ENCODE data around the gene RAB8B.

DNA sequence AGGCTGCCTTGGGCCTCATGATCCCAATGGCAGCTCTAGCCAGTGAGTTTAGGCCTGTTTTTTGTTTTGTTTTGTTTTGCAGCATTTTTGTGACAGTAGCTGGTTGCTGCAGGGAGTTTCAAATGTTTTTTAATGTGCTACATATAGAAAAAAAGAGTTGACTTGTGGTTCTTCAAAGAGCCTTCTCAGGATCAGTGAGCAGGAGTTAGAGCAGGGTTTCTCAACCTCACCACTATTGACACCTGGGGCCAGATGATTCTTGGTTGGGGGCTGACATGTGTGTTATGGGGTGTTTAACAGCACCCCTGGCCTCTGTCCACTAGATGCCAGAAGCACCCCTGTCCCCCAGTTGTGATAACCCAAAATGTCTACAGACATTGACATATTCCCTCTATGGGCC, 105.9 kb downstream of the RAB8B start:
- TF ChIP-seq, protein P1, sequence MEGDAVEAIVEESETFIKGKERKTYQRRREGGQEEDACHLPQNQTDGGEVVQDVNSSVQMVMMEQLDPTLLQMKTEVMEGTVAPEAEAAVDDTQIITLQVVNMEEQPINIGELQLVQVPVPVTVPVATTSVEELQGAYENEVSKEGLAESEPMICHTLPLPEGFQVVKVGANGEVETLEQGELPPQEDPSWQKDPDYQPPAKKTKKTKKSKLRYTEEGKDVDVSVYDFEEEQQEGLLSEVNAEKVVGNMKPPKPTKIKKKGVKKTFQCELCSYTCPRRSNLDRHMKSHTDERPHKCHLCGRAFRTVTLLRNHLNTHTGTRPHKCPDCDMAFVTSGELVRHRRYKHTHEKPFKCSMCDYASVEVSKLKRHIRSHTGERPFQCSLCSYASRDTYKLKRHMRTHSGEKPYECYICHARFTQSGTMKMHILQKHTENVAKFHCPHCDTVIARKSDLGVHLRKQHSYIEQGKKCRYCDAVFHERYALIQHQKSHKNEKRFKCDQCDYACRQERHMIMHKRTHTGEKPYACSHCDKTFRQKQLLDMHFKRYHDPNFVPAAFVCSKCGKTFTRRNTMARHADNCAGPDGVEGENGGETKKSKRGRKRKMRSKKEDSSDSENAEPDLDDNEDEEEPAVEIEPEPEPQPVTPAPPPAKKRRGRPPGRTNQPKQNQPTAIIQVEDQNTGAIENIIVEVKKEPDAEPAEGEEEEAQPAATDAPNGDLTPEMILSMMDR (IDR thresholded peaks at IDR 0.05 in 2 of 3, conservative IDR thresholded peaks at IDR 0.05 in 1 of 3; ENCODE audit: control insufficient read depth in 2 of 3, extremely low read depth in 1 of 3, insufficient read depth in 1 of 3, low read depth in 3 of 3, low read length in 3 of 3), result no peak
- TF ChIP-seq, protein P2, sequence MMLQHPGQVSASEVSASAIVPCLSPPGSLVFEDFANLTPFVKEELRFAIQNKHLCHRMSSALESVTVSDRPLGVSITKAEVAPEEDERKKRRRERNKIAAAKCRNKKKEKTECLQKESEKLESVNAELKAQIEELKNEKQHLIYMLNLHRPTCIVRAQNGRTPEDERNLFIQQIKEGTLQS (IDR thresholded peaks at IDR 0.05; ENCODE audit: borderline replicate concordance, extremely low read depth, low read depth, low read length), result no peak
- TF ChIP-seq SMAD1 (IDR thresholded peaks at IDR 0.05; ENCODE audit: low read depth, partially characterized antibody), result no peak
- TF ChIP-seq, protein P3, sequence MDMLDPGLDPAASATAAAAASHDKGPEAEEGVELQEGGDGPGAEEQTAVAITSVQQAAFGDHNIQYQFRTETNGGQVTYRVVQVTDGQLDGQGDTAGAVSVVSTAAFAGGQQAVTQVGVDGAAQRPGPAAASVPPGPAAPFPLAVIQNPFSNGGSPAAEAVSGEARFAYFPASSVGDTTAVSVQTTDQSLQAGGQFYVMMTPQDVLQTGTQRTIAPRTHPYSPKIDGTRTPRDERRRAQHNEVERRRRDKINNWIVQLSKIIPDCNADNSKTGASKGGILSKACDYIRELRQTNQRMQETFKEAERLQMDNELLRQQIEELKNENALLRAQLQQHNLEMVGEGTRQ (IDR thresholded peaks at IDR 0.05; ENCODE audit: borderline replicate concordance, low read depth, low read length), result no peak
- no peak for TF ChIP-seq ZNF24 (IDR thresholded peaks at IDR 0.05)
- no peak for TF ChIP-seq CBX3 (IDR thresholded peaks at IDR 0.05; ENCODE audit: borderline replicate concordance, low read depth)
- TF ChIP-seq JUND (IDR thresholded peaks at IDR 0.05; ENCODE audit: low read depth, low read length), result no peak
- TF ChIP-seq RBBP5 (conservative IDR thresholded peaks at IDR 0.05), result no peak
- TF ChIP-seq, protein P4, sequence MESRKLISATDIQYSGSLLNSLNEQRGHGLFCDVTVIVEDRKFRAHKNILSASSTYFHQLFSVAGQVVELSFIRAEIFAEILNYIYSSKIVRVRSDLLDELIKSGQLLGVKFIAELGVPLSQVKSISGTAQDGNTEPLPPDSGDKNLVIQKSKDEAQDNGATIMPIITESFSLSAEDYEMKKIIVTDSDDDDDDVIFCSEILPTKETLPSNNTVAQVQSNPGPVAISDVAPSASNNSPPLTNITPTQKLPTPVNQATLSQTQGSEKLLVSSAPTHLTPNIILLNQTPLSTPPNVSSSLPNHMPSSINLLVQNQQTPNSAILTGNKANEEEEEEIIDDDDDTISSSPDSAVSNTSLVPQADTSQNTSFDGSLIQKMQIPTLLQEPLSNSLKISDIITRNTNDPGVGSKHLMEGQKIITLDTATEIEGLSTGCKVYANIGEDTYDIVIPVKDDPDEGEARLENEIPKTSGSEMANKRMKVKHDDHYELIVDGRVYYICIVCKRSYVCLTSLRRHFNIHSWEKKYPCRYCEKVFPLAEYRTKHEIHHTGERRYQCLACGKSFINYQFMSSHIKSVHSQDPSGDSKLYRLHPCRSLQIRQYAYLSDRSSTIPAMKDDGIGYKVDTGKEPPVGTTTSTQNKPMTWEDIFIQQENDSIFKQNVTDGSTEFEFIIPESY (IDR thresholded peaks at IDR 0.05), result no peak

All from GM12878 (cell line).